Measurements from ENCODE around the gene PDE6C. TPM values are rescaled to one million over a fixed set of nuclear protein-coding genes. Genes with fewer than 3 reads are reported as not detected.

The PDE6C gene
- total and polyA plus RNA-seq, 2 of the 8 experiments (the other 6 are each of a cell fraction or from before 2014, with no cell fraction given): not detected

DNA sequence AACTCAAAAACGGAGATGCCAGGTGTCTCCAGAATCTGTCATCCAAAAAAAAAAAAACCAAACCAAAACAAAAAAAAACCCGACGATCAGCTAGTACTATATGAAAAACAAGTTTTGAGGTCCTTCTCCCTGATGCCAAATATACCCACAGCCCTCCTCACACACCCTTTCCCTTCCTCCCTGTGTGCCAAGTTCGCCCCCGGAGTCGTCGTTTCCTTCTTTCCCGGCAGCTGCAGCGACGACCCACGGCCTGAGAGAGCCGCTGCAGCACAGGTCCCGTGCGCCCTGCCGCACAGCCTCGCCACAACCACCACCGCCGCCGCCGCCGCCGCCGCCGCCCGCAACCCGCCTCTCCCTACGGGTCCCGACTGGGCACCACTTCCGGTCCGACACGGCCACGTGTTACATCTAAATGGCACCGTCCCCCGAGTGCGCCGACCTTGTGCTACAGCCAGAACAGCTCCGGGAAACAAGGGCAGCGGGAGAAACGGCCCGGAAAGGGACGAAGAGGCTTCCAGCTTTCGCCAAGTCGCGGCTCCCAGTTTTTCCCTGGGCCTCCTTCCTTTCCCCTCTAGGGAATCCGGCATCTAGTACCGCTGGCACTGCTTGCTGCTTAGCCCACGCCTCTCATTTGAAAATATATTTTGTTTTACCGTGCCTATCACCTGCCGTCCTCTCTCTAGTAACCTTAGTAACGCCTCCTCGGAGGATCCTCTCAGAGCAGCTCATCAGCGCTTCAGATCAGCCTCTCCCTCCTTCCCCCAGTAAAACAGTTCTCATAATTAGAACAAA is 90.1 kb downstream of the PDE6C start, which contains the start of gene FRA10AC1 (continued):
- TF ChIP-seq, protein P1, sequence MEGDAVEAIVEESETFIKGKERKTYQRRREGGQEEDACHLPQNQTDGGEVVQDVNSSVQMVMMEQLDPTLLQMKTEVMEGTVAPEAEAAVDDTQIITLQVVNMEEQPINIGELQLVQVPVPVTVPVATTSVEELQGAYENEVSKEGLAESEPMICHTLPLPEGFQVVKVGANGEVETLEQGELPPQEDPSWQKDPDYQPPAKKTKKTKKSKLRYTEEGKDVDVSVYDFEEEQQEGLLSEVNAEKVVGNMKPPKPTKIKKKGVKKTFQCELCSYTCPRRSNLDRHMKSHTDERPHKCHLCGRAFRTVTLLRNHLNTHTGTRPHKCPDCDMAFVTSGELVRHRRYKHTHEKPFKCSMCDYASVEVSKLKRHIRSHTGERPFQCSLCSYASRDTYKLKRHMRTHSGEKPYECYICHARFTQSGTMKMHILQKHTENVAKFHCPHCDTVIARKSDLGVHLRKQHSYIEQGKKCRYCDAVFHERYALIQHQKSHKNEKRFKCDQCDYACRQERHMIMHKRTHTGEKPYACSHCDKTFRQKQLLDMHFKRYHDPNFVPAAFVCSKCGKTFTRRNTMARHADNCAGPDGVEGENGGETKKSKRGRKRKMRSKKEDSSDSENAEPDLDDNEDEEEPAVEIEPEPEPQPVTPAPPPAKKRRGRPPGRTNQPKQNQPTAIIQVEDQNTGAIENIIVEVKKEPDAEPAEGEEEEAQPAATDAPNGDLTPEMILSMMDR (IDR thresholded peaks at IDR 0.05; ENCODE audit: control extremely low read depth in 1 of 3, insufficient read depth in 1 of 3, low read depth in 1 of 3, low read length in 3 of 3): peak; percentile 45 to 62 (median 51); a peak in 3 of 4 replicates
- TF ChIP-seq SIN3A (conservative IDR thresholded peaks at IDR 0.05 in 1 of 2, IDR thresholded peaks at IDR 0.05 in 1 of 2; ENCODE audit: low read depth in 1 of 2, low read length in 2 of 2): peak; percentile 52 to 90; a peak in 2 of 4 replicates
- TF ChIP-seq TCF12 (IDR thresholded peaks at IDR 0.05; ENCODE audit: low read depth, low read length): no peak
- TF ChIP-seq TAF1 (IDR thresholded peaks at IDR 0.05; ENCODE audit: low read depth, low read length): peak; percentile 97
- no peak for TF ChIP-seq ZNF274 (IDR thresholded peaks at IDR 0.05; ENCODE audit: borderline replicate concordance, extremely low read depth, low read length)
- TF ChIP-seq HDAC6 (IDR thresholded peaks at IDR 0.05; ENCODE audit: low read depth, low read length): no peak
- no peak for TF ChIP-seq EGR1 (IDR thresholded peaks at IDR 0.05; ENCODE audit: borderline replicate concordance, low read depth, low read length)
- TF ChIP-seq POLR2A (IDR thresholded peaks at IDR 0.05; ENCODE audit: control extremely low read depth in 1 of 2, low read depth in 2 of 2, low read length in 2 of 2): peak; percentile 81 to 88
- TF ChIP-seq SP2 (IDR thresholded peaks at IDR 0.05; ENCODE audit: low read length): no peak
- peak; percentile 97 for TF ChIP-seq ASH2L (IDR thresholded peaks at IDR 0.05; ENCODE audit: low read length)
- no peak for TF ChIP-seq RFX5 (IDR thresholded peaks at IDR 0.05; ENCODE audit: borderline replicate concordance, low read depth, low read length)
- no peak for TF ChIP-seq RXRA (IDR thresholded peaks at IDR 0.05; ENCODE audit: insufficient read depth, low read depth, low read length)

Data from H1 (cell line).